NCI-H2227 (cell line): ENCODE data around the gene CFL1.

Experiments
- DNase-seq: peaks from one replicate; lab custom pipeline; 2025; ENCODE audit not compliant: unreplicated experiment; lab: John Stamatoyannopoulos, UW

CFL1 gene

GRCh38 chr11:65809496-65809895 lies 48.5 kb downstream of the CFL1 start:
- DNase-seq, result no peak

GRCh38 chr11:65808744-65809341 lies 49.1 kb downstream of the CFL1 start:
- DNase-seq, result no peak

- no peak for DNase-seq
Measured at GRCh38 chr11:65806979-65807378, 51.0 kb downstream of the CFL1 start.
